ENCODE data around the gene SLAMF9.

The SLAMF9 gene

GRCh38 chr1:159980076-159980475 lies 26.0 kb upstream of the SLAMF9 start:
- TF ChIP-seq EZH2phosphoT487 (conservative IDR thresholded peaks at IDR 0.05; ENCODE audit: low read length) (no peak), CTCF (IDR thresholded peaks at IDR 0.05; ENCODE audit: insufficient read depth, low read length, poor library complexity, severe bottlenecking) (no peak)
- Histone ChIP-seq H3K4me2 (ENCODE audit: low read depth, low read length, poor library complexity, severe bottlenecking) (no peak overlapping the region), H3K27me3 (ENCODE audit: low read length) (no peaks in the 10 kb centered on the region), H2AFZ (ENCODE audit: low read depth, low read length, severe bottlenecking) (no peak overlapping the region), H3K36me3 (ENCODE audit: low read length) (no peaks in the 10 kb centered on the region), H4K20me1 (ENCODE audit: low read depth, low read length) (no peaks in the 10 kb centered on the region), H3K4me3 (ENCODE audit: insufficient read depth, low read length, poor library complexity, severe bottlenecking) (no peak overlapping the region), H3K79me2 (ENCODE audit: insufficient read depth, low read length) (no peaks in the 10 kb centered on the region), H3F3A (ENCODE audit: insufficient read depth) (no peaks in the 10 kb centered on the region), H3K27ac (ENCODE audit: low read depth, low read length) (no peak overlapping the region), H3K9me2 (replicated peaks; ENCODE audit: insufficient read depth, low read length) (no peaks in the 10 kb centered on the region), H3K9me3 (ENCODE audit: insufficient read depth, low read length) (no peaks in the 10 kb centered on the region), H3K9ac (ENCODE audit: low read length) (no peak overlapping the region)

- Histone ChIP-seq H3K4me2 (ENCODE audit: low read depth, low read length, poor library complexity, severe bottlenecking) (no peak overlapping the region), H3K27me3 (ENCODE audit: low read length) (no peaks in the 10 kb centered on the region), H3K27ac (ENCODE audit: low read depth, low read length) (no peak overlapping the region), H3K9ac (ENCODE audit: low read length) (no peak overlapping the region), H3K4me3 (ENCODE audit: insufficient read depth, low read length, poor library complexity, severe bottlenecking) (no peak overlapping the region), H3K9me2 (replicated peaks; ENCODE audit: insufficient read depth, low read length) (no peaks in the 10 kb centered on the region), H3K36me3 (ENCODE audit: low read length) (no peaks in the 10 kb centered on the region), H3F3A (ENCODE audit: insufficient read depth) (no peaks in the 10 kb centered on the region), H4K20me1 (ENCODE audit: low read depth, low read length) (no peaks in the 10 kb centered on the region), H3K9me3 (ENCODE audit: insufficient read depth, low read length) (no peaks in the 10 kb centered on the region), H2AFZ (ENCODE audit: low read depth, low read length, severe bottlenecking) (no peak overlapping the region), H3K79me2 (ENCODE audit: insufficient read depth, low read length) (no peaks in the 10 kb centered on the region)
- TF ChIP-seq CTCF (IDR thresholded peaks at IDR 0.05; ENCODE audit: insufficient read depth, low read length, poor library complexity, severe bottlenecking) (no peak), EZH2phosphoT487 (conservative IDR thresholded peaks at IDR 0.05; ENCODE audit: low read length) (no peak)
Observed at GRCh38 chr1:159979257-159979656, 25.2 kb upstream of the SLAMF9 start.

- H4K20me1 ChIP-seq (ENCODE audit: low read depth, low read length): no peaks in the 10 kb centered on the region
- no peak overlapping the region for H3K4me2 ChIP-seq (ENCODE audit: low read depth, low read length, poor library complexity, severe bottlenecking)
- no peaks in the 10 kb centered on the region for H3K36me3 ChIP-seq (ENCODE audit: low read length)
- no peaks in the 10 kb centered on the region for H3K9me3 ChIP-seq (ENCODE audit: insufficient read depth, low read length)
- H3K9ac ChIP-seq (ENCODE audit: low read length): no peak overlapping the region
- no peak overlapping the region for H3K4me3 ChIP-seq (ENCODE audit: insufficient read depth, low read length, poor library complexity, severe bottlenecking)
- H3K79me2 ChIP-seq (ENCODE audit: insufficient read depth, low read length): no peaks in the 10 kb centered on the region
- H3K9me2 ChIP-seq (replicated peaks; ENCODE audit: insufficient read depth, low read length): no peaks in the 10 kb centered on the region
- H2AFZ ChIP-seq (ENCODE audit: low read depth, low read length, severe bottlenecking): no peak overlapping the region
- H3F3A ChIP-seq (ENCODE audit: insufficient read depth): no peaks in the 10 kb centered on the region
- H3K27ac ChIP-seq (ENCODE audit: low read depth, low read length): no peak overlapping the region
- H3K27me3 ChIP-seq (ENCODE audit: low read length): no peaks in the 10 kb centered on the region
- TF ChIP-seq EZH2phosphoT487 (conservative IDR thresholded peaks at IDR 0.05; ENCODE audit: low read length): no peak
- no peak for TF ChIP-seq CTCF (IDR thresholded peaks at IDR 0.05; ENCODE audit: insufficient read depth, low read length, poor library complexity, severe bottlenecking)
Observed at GRCh38 chr1:159978107-159978398, 24.0 kb upstream of the SLAMF9 start.

Measured in SU-DHL-6 (cell line).